NCI-H69 (cell line): ENCODE measurements around the gene HOXB1.
A peak's percentile ranks its signal among the peaks of the same experiment; 100 is the strongest.

Experiments used
- DNase-seq: peaks from one replicate; lab custom pipeline; 2025; lab: John Stamatoyannopoulos, UW

HOXB1 gene

DNA sequence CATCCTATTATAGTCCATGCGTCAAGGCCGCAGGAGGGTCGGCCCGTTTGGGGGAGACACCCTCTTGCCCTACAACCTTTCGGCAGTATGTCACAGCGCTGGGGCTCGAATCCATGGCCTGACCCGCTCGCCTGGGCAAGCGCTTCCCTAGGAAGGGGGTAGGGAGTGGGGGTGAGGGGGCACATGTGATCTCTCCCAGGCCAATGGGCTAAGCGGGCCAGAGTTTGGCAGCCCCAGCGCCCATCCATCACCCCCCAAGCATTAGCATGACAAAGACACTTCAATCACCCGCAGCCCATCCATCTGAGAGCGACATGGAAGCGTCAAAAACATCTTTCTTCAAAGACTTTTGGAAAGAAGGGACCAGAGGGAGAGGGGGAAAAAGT, at the start of gene HOXB1:
HOXB1 (minus strand) TSS at position 125 of the 386 bp plus-strand sequence; CDS start at position 18, 107 bp downstream.
- no peak for DNase-seq

DNA sequence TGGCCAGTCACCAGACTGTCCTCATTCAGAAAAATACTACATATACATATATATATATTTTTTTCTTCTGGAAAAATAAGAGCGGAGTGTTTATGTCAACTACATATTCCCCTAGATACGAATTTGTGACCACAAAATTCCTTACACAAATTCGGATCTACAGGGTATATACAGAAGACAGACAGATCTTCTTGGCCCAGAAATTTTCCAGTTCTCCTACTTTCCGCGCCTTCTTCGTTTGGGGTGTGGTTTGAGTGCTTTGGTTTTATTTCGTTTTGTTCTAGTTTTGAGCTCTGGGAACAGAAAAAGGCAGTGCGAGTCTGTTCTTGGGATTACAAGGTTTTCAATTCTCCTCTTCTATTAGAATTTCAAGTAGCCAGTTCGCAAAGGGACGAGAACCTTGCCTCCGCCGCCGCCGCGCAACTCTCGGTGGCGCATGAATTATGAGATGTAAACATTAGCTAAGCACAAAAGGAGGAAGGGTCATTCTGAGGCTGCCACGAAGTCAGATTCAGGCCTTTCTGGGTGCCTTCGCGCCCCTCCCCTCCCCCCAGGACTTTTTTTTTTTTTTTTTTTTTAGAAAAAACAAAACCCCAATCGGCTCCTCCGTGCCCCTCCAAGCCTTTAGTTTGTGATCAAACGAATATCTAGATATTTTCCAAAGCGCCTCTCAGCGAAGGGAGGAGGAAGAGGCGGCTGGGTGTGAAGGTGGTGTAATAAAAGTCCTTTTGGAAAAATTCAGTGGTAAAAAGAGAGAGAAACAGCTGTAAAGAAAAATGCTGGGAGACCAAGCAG, 49.1 kb upstream of the HOXB1 start:
- peak; percentile 32 for DNase-seq

DNA sequence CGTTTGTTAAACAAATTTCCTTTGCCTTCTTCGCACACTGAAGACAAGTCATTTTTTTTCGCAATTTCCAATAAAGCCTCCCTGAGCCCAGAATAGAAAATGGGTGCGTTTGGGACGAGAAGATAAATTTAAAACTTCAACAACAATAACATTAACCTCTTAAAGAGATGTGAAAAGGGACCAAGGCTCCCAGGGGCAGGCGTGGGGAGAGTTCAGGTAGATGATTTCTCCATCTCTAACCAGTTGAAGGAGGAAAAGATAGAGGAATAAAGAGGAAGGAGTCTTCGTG, 48.6 kb upstream of the HOXB1 start:
- DNase-seq = no peak

DNA sequence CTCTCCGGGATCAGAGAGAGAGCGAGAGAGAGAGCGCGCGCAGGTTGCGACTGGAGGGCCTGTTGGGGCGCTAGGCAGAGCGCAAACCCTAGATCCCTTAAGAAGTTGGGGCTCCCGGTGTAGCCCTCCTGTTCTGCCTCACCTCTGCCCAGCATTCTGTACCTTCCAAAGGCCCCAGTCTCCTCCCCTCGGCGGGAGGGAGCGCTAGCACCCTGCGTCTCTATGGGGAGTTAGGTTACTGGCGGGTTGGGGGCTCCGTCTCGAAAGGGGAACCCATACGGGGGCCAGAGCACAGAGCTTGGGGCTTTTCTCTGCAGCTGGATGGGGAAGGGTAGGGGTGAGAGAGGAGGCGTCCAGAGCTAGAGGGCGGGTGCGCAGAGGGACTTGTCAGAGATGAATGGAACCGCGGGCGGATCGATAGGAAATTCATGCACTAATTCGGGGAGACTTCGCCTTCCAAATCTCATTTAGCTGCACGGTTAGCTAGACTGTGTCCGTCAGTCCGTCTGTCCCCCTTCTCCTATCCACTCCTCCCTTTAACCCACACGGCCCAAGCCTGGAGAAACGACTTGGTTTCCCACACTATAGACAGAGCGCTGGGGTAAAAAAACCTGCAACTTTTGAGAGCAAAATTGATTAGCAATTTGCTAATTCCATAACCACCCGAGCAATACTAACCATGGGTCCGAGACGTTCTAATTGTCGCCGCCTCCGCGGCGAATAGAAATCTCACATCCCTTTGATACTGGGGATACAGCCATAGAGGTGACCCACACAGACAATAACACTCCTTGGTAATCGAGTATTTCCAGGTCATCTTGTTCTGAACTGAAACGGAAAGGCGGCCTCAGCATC, 48.0 kb upstream of the HOXB1 start:
- no peak for DNase-seq

DNA sequence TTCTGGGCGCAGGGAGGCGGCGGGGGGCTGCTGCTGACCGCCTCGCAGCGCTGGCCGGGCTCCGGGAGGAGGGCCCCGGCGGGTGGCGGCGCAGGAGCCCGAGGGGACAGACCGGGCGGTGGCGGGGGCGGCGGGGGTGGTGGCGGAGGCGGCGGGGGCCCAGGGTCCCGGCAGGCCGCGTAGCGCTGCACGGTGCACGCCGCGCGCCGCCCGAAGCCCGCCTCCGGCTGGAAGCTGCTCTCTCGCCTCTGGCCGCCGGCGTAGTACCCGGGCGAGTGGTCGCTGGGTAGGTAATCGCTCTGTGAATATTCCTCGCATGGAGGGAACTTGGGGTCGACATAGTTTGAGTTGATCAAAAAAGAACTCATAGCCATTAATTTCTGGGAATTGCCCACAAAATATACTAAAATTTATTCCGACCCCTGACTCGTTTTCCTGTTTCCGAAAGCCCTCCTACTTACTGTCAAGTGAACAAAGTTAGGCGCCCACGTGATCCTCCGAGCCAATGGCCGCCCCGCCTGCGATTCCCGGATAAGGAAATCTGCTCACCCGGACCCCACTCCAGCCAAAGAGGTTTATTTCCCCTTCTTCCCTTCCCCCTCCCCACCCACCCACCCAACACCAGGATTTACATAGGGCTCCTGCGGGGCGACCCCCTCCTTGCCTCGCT, 47.3 kb upstream of the HOXB1 start, which contains the start of gene HOXB4:
HOXB4 (minus strand) TSS at position 405 of the 670 bp plus-strand sequence; CDS start at position 374, 31 bp downstream.
- DNase-seq = peak; percentile 82

DNA sequence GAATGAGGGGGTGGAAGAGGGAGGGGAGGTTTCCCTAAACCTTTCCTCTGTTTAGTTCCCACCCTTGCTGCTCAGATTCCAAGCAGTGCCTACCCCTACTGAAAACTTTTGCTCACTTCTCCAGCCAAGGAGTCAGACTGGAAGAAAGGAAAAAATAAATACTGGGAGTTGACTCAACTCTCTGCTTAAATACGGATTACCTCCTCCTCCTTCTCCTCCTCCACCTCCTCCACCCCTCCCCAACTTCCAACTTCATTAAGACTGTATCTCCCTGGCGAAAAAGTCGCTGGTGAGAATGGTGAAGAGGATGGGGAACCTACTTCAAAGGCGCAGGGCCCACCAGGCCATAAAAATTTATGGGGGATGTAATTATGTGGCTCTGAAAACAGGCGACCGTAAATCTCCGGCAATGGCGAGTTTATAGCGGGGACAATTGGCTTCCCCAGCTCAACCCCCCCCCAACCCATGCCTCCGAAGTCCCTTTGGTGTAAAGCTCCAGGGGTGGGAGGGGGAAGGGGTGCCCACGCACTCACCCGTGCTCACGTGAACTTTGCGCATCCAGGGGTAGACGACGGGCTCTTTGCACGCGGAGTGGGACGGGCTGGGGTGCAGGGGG, 46.6 kb upstream of the HOXB1 start:
- DNase-seq = peak; percentile 88

DNA sequence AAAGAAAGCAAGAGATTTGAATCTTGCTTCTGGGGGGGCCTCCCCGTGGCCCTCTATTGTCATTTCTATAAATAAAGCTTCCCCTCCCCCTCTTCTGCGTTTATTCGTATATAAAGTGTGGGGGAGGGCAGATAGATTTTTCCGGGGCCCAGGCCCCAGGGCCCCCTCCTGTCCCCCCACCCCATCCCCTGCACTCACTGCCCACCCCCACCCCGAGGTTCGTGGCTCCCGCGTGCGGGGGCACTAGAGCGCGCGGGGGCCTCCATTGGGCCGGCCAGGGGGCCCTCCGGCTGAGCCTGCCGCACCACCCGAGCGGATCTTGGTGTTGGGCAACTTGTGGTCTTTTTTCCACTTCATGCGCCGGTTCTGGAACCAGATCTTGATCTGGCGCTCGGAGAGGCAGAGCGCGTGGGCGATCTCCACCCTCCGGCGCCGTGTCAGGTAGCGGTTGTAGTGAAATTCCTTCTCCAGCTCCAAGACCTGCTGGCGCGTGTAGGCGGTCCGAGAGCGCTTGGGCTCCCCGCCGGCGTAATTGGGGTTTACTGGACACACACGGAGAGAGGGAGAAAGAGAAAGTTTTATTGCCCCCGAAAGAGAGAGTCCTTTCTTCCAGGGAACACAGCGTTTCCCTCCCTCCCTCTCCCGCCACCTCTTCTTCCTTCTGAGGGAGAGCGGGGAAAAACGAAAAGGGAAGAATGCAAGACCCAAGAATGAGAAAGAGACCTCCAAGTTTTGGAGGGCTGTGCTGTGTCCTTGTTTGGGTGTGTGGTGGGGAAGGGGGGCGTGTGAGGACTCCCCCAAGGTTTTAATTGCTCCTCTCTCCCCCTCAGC, 45.9 kb upstream of the HOXB1 start:
- DNase-seq = peak; percentile 81

DNA sequence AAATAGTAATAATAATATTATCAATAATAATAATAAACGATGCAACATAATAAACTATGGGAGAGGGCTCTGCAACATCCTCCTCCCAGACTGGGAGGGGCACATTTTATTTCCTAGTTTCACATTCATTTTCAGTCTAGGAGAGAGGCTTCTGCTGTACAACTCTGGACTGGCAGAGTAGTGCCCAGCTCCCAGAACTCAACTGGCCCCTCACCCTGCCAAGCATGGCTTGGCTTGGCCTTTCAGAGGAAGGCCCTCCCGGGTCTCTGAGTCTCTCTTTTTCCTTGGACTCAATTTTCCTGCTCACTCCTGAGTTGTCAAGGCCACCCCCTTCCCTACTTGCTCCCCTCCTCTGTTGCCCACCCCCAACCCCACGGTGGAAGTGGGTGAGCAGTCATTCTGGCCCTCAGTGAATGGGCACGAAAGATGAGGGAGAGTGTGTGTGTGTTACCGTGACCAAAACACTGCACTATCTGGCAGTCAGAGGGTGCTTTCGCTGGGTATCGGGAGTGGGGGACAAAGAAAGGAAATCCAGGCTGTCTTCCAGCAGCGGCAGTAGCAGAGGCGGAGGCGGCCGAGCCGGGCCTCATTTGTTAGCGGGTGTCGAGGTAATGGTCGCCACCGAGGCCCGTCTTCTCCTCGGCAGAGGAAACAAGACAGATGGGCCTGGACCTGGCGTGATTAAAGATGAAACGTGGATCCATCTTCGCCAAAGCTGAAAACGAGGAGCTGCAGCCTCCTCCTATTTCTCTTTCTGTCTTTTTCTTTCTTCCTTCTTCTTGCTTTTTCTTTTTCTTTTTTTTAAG, 45.1 kb upstream of the HOXB1 start:
- DNase-seq = peak; percentile 61

DNA sequence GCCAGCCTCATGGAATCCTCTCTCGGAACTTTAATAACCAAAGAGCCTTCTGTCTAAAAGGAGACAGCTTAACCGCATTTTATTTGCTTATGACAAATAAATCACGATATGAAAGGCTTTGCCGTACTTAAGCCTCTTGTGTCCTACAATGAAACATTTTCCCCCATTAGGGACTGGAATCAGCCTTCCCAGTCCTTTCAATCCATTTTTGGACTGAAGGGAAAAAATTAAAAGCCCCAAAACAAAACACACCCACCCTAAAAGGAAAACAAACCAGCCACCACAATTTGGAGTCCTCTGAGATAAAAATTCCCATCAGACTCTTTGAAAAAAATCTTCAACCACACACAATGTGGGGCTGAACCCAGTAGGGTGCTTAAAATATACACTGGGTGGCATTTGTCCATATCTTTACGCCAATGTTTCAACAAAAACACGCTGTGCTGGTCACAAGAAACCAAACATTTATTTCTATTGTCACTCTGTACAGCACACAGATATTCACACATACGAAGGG, 44.3 kb upstream of the HOXB1 start:
- peak; percentile 90 for DNase-seq

DNA sequence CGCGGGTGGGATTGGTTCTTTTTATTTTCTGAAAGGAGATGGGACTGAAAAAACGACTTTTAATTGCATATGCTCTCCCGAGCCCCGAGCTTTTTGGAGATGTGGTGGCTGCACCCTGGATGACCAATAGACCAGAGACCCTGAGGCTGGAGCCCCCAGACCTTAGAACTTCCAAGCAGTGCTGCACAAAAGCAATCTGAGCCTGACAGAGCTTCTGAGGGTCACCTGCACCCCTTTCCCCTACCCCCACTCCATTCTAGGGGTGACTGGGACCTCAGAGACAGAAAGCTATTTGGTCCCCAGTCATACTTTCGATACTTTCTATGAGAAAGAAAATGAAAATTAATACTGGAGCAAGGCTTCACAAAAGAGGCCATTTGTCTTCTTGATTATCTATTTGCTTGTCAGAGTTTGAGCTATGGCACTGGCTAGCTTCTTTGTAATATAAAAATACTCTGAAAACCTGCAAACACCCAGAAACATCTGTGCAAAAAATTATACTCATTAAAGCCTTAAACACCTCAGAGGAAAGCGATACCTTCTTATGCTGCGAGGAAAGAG, 43.8 kb upstream of the HOXB1 start:
- no peak for DNase-seq

DNA sequence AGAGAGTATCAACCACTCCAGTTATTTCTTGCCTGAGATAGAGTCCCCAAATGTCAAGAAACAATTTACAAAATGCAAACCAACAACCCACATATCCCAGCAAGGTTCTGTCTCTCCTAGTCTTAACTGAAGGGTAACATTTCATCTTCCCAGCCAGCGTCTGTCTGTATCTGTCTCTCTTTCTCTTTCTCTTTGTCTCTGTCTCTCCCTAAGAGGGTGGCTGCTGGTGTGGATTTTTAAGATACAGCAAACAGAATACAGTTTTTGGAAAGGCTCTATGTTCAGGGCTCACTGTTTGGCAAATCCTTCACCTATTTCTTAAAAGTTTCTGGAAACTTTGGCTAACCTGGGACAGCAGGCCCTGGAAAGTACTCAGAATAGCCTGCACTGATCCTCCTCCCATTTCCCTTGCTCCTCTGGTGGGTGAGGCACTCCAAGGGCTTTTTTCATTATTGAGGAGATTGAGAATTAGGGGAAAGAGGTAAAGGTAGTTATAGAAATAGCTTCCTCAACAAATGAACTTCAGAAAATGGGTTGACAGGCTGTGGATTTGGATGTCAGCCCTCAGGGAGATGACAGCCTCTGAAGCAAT, 41.1 kb upstream of the HOXB1 start:
- peak; percentile 50 for DNase-seq

DNA sequence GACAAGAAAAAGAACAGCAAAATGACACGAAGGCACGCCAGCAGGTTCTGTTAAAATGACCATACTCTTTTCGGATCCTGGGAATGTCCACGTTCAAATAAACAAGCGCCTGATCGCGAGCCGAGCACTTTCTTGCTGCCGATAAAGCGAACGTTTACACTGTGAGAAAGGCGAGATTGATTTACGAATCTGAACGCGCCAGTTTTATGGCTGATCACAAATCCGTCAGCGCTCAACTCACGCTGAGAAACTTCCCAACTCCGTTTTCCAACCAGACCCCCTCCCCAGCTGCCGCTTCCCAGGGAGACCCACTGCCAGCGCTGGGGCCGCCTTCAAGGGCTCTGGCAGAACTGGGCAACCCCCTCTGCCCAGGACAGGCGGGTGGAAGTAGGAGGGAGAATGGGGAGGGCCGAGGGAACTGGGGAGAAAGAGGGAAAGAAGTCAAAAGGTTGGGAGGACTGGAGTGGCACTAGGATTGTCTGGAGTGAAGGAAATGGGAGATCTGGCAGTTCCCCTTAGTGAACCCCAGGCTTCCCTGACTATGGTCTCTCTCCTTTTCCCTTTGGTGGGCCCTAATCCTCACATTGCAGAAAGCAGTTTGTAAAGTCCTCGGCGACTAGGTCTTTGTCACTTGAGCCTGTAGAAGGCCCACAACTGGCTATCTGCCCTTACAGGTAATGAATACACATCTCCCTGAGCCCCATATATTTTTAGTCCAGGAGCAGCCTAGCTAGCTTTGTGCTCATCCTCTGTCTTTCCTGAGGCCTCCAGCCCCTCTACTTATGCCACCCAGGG, 40.4 kb upstream of the HOXB1 start:
- DNase-seq = peak; percentile 73

DNA sequence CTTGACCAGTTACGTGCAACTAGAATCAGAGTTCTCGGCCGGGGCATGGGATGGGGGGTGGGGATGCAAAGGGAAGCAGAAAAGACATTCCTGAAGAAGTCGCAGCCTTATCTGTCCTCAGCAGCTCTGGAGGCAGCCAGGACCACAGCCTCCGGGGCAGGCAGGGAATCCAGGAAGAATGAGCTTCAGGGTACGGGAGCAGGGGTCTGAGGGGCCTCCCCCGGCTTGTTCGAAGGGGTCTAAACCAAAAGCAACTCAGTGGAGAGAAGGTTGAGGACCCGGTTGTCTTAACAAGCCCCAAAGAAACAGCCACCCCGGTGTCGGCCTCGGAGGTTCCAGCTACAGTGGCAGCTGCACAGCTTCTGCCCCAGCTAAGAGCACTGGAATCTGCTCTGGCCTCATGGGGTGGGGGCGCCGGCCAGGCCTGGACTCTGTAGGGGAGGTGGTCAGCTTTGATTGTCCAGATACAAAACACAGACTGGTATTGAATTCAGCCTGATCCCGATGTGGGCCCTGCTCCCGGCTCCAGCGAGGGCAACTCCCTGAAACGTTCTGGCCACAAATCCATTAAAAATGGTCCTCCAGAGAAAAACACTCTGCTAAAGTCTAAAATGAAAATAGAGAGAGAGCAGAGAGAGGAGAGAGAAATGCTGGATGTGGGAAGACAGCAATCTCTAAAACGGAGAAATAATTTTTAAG, 39.7 kb upstream of the HOXB1 start:
- DNase-seq = peak; percentile 57

DNA sequence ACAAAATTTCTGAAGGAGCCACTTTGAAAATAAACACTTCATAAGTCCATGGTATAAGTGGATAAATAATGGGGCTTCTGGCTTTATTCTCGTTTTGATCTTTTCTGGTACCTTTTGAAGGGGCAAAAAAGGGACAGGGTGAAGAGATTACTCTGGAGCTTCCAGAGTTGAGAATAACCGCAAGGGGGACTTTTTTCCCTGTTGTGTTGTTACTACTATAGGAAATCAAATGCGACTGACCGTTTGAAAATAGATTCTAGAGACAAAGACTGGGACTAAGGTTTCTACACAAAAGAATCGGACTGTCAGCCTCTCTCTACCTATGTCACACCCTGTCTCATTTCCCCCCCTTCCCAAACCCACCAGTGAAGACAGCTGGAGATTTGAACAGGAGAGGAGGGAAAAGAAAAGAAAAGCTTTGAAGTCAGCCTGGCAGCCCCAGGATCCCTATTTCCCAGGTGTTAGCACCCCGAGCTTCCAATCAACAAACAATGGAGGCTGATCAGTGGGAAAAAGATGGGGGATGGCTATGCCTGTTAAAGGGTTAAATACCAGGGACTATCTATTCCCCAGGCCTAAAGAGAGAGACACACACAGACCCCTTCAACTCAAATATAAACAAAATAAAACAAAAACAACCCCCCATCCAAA, 39.0 kb upstream of the HOXB1 start:
- peak; percentile 55 for DNase-seq

DNA sequence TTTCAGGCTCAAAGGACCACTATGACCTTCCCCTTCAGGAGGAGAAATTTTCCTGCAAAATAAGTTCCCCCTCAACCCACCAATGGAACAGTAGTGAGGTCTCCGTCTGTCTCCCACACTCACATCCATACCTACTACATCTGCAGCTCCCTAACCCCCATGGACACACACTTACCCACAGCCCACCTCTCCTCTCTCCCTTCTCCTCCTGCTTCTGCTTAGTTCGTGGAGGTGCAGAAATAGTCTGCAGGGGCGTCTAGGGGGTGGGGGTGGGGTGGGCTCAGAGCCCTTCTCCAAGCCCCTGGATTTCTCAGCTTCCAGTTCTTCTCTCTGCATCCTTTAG, 38.4 kb upstream of the HOXB1 start:
- peak; percentile 73 for DNase-seq

DNA sequence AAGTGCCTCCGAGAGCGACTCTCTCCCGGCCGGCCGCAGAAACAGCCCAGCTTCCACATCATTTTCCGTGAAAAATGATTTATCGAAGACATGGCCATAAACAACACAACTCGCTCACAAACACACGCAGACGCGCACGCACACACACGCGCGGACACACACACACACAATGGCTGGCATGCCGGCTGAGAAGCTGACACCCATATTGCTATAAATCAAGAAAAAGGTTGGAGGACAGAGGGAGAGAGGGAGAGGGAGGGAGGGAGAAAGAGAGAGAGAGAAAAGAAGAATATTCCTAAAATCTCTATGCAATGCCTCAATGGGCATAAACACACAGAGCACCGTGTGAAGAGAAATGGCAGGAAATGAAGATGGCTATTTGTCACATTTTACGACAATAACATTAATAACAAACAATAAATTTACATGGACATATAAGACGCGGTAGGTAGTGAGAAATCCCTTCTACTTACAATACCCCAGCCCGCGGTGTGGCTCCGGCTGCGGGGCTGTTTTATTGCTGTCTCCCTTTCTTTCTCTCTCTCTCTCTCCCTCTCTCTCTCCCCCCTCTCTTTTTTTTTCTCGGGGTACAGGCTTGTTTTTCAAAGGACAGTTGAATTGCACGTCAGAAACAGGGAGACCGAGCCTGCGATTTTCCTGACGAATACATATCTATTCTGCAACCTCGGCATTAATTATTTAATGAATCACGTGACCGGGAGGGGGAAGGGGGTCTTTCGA, 37.9 kb upstream of the HOXB1 start:
- DNase-seq = peak; percentile 89
